Measurements from ENCODE around the gene PSMB3.
A peak's percentile ranks its signal among the peaks of the same experiment; 100 is the strongest.
"Not testable (repeated sequence)": the region's sequence is repeated elsewhere in the genome, so short reads cannot be mapped to it uniquely, and the experiment has no call there.

PSMB3 gene

DNA sequence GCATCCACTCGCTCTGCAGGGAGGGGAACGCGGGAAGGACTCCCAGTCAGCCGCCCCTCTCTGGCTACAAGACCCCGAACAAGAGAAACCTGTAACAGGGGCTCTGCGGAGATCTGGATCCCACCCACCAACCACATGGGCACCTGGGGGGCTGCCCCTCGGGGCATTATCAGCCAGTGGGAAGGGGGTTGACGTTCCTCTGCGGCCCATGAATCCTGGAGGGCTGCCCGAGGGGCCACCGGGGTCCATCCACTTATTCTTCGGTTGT is 2.6 kb upstream of the PSMB3 start:
- DNase-seq, result no peak

GRCh38 chr17:38750312-38751121 is 2.0 kb upstream of the PSMB3 start:
- DNase-seq, result peak; percentile 52

DNA sequence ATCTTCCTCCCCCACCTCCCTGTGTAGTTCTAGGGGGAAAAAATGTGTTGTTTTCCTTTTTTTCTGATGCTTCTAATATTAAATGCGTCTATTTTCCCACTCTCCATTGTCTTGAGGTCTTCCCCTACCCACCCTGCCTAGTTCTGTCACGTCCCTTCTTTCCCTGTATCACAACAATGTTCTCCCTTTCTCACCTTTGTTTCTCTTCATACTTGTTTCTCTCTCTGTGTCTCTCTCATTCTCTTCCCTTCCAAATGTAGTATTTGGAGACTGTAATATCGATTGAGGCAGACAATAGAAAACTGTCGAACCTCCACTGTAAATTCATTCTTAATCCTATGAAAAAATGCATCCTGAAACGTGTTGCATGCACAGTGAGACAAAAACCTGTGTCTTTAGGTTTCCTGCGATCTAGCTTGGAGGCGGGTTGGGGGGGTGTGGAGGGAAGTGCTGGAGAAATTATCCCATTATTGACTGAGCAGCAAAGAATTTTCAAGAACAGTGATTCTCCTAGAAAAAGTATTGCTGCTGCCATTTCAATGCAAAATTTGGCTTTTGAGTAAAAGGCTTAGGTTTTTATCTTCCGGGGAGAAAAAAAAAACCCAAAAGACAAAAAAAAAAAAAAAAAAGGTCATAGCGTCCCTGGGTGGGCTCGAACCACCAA is 1.3 kb upstream of the PSMB3 start:
- DNase-seq, result peak; percentile 75

DNA sequence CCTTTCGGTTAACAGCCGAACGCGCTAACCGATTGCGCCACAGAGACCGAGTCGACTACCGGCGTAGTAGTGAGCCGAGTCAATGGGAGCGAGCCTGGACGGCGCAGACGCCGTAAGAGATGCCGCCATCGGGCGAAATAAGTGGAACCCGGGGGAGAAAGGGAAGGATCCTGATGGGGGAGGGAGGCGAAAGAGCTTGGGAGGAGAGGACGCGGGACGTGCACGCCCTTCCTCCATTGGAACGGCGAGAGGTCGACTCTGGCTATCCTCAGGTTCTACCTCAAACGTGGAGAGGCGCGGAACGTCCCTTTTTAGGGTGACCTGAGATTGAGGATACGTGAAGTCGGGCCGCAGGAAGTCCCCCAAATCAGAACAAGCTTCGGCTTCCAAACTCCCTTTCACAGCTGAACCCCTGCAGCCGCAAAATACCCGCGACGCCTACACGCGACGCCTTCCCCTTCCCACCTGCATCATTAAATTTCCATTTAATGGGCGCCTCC is 683 bp upstream of the PSMB3 start:
- peak; percentile 92 for DNase-seq

DNA sequence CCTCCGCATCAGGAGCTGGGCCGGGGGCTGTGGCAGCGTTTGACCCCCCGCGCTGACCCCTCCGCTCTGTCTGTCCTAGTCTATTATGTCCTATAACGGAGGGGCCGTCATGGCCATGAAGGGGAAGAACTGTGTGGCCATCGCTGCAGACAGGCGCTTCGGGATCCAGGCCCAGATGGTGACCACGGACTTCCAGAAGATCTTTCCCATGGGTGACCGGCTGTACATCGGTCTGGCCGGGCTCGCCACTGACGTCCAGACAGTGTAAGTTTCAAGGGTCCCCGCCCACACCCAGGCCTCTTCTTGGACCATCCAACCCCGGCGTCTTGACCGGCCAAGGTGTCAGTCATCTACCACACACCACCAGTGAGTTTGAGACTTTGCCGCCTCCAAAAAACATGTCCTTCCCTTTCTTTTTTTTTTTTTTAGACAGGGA is 548 bp downstream of the PSMB3 start:
- DNase-seq, result no peak

- DNase-seq, result no peak
Measured at GRCh38 chr17:38761612-38762011, 9.1 kb downstream of the PSMB3 start.

DNA sequence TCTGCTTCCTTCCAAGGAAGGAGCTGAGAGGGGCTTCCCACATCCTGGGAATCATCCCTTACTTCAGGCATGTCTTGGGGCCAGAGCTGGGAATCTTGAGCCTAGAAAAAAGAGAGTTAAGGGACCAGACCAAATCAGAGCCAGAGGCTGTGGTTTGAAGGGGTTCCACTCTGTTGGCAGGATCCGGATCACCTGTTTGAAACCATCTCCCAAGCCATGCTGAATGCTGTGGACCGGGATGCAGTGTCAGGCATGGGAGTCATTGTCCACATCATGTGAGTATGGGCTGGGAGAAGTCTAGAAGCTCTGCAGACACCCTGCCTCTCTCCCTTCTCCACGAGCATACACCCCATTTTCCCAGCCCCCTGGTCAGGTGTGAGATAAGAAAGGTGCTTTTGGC is 9.7 kb downstream of the PSMB3 start:
- no peak for DNase-seq

DNA sequence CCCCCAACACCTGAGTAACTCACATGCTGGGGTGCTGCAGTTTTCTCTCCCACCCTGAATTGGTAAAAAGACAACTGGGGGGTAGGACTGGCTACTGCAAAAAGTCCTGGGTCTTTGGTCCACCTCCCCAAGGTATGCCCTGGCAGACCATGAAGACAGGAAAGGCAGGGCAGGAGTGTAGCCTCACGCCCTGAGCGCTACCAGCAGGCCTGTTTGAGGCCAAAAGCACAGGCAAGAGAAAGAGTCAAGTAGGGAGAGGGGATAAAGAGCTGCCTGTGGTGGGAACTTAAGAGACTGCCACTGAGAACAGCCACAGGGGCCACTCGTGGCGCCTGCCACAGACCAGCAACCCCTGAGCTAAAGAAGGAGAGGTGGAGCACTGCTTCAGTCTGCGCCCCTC is 13.8 kb downstream of the PSMB3 start:
- no peak for DNase-seq

DNA sequence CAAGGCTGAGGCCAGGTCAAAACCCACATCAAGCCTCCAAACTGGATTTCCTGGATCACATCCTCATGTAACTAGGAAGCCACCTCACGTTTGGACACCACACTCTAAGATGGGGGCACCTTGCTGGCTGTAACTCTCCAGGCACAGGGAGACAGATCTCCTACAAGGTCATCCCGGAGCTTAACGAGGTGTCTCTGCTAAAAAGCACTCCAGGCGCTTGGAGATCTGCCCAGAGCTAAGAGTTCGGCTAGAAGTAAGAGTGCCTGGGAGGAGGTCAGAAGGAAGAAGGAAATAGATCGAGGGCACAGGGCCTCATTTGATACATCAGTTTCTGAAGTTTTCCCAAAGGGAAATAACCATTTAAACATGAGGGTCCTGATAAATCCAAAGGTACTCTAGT is 15.9 kb downstream of the PSMB3 start:
- DNase-seq, result no peak

GRCh38 chr17:38773258-38773657 is 20.7 kb downstream of the PSMB3 start:
- DNase-seq, result no peak

DNA sequence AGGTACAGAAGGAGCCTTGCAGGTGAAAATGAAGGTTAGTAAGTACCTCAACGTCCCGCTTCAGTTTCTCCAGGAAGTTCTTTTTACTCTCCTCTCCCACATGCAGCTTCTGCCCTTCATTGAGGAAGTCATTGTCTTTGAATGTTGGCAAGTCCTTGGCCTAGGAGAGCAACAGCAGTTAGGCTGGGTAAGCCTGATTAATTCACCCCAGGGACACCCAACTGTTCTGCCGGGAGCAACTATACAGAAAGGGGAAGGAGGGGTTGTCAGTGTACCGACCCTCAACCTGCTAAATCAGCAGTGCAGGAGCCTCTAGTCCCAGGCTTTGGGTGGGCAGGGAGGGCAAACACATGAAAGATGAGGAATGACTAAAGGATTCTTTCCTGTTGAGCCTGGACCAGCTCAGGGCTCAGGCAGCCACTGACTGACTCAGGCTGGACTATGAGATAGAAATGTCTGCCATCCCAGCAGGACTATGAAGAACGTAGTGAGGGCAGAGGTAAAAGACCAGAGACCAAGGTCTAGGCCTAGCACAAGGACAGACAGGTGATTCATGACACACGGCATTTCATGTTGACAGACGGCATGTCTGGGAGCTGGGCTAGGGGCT is 25.2 kb downstream of the PSMB3 start:
- DNase-seq, result no peak

DNA sequence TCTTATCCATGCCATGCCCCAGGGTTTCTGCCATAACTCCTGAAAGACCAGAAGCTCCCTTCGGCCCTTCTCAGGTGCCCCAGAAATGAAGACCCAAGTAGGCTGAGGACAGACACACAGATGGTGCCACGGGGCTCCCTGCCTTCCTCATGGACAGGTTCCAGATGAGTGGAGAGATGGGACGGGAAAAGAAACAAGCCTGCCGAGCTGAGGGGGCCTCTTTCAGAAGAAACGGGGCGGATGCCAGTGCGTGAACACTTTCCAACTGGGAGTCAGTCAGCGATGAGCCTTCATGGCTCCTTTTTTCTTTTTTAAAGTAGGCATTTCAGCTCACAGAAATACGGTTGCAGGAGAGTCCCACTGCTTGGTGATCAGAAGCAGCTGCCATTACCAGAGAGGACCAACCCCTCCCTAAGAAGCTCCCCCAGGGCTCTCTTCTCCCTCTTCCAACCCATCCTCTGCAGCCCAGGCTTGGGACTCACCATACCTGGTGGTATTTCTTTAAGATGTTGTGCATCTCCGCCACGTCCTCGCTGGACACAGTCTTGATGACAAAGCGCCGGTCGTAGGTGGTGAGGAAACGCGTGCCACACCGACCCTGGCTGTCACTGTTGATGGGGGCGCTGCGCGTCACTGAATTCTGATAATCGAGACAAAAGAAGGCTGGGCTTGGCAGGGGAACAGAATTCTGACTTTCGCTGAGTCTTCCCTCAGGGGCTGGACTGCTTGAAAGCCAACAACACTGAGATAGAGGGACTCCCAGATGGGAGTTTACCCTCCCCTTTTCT is 27.6 kb downstream of the PSMB3 start:
- no peak for DNase-seq

- no peak for DNase-seq
Measured at GRCh38 chr17:38783227-38783626, 30.7 kb downstream of the PSMB3 start.

DNA sequence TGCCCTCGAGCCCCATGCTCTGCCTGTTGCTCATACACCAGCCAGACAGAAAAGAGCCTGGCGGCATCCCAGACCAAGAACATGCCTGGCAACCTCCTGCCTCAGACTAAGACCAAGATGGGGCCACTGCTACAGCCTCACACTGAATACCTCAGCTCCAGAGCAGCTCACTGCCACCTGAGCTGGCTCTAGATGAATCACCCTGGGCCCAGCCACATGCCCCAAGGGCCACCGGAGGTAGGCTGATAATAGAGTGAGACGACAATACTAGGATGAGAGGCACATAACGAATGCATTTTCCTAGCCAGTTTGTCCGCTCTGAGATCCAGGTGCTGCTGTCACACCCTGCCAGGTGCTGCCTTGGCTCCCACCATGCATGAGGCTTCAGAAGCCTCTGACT is 33.8 kb downstream of the PSMB3 start:
- DNase-seq, result no peak

GRCh38 chr17:38787999-38788398 is 35.5 kb downstream of the PSMB3 start:
- not testable (repeated sequence) for DNase-seq

GRCh38 chr17:38789185-38789584 is 36.6 kb downstream of the PSMB3 start:
- no peak for DNase-seq

- DNase-seq, result not testable (repeated sequence)
Measured at GRCh38 chr17:38790148-38790707, 37.7 kb downstream of the PSMB3 start.

GRCh38 chr17:38791162-38791561 is 38.6 kb downstream of the PSMB3 start:
- DNase-seq, result no peak

DNA sequence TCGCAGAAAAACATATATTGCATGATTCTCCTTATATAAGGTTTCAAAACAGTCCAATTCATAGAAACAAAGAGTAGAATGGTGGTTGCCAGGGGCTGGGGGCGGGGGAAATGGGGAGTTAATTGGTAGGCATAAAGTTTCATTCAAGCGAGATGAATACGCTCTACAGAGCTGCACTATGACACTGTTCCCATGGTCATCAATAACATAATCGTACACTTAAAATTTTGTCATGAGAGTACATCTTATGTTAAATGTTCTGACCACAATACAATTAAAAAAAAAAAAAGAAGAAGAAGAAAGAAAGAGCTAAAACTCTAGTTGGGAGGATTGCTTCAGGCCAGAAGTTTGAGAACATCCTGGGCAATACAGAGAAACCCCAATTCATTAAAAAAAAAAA is 41.7 kb downstream of the PSMB3 start:
- no peak for DNase-seq

DNA sequence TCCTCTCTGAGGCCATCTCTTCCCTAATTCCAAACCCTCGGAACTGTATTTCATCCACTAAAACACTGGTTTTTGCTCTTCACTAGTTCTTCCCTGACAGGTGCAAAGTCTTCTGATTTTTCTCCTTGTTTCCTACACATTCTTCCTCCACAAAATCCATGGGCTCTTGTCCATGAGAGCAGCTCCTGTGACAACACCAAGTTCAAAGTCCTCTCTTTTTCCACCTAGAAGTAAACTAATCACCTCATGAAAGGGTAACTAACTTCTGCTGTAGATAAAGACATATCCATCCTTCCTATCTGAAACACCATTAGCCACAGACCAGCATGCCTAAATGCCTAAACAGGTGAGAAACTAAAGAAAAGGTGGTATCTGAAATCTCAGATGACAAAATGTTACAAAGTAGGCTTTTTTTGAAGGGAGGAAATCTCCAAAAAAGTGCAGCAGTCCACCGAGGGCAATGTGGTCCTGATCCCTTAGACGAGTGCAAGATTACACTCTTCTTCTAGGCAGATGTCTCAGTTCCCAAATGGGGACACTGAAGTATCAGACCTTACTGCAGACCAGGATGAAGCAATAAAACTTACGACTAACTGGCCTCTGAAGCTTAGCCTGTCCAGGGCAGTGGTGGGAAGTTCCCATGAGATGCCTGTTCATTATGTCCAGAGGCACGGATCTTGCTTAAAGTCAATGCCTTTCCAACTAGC is 44.1 kb downstream of the PSMB3 start:
- DNase-seq, result no peak

- no peak for DNase-seq
Measured at GRCh38 chr17:38797158-38797490, 44.6 kb downstream of the PSMB3 start.

DNA sequence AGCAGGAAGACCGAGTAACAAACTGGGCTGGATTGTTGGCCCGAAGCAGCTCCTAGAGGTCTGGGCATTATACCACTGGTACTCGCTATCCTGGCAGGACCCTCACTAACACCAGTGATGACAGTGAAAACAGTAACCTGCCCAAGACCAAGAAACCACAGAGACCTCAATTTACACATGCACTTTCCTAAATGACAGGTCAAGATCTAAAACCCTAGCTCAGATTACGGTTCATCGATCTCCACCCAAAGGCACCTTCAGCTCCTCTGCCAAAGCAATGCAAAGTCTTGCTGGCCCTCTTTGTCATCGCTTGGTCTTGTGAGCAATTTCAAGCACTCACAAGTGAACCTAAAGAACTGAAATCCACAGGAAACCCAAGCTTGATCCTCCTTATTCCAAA is 45.3 kb downstream of the PSMB3 start:
- DNase-seq, result no peak

All from NCI-H774 (cell line).